Neuronal stem cell (in vitro differentiated cells): ENCODE measurements around the gene HMX3.
A peak's percentile ranks its signal among the peaks of the same experiment; 100 is the strongest.

Experiments used
- DNase-seq: peaks from one replicate; pipeline ENCODE4 v3.0.0-alpha.2; 2013; ENCODE audit warnings: low spot score
- H2AFZ ChIP-seq: one replicate; pipeline ENCODE4 v1.6.1; 2013; ENCODE audit warnings: mild to moderate bottlenecking, low read length, inconsistent platforms
- H2AK5ac ChIP-seq: 2 replicates; pipeline ENCODE4 v1.6.1; 2013; ENCODE audit warnings: low read depth, mild to moderate bottlenecking, inconsistent platforms, low read length, moderate library complexity, mixed read lengths
- H2BK120ac ChIP-seq: 2 replicates; pipeline ENCODE4 v1.6.1; 2013; ENCODE audit warnings: low read depth, mild to moderate bottlenecking, inconsistent platforms, low read length, moderate library complexity, mixed read lengths
- H2BK12ac ChIP-seq: one replicate; pipeline ENCODE4 v1.6.1; 2013; ENCODE audit warnings: low read length, inconsistent platforms
- H2BK15ac ChIP-seq: 2 replicates; pipeline ENCODE4 v1.6.1; 2013; ENCODE audit warnings: mild to moderate bottlenecking, low read length, inconsistent platforms, mixed read lengths
- H2BK5ac ChIP-seq: one replicate; pipeline ENCODE4 v1.6.1; 2013; ENCODE audit warnings: inconsistent platforms, mild to moderate bottlenecking, low read length, moderate library complexity
- H3K14ac ChIP-seq: one replicate; pipeline ENCODE4 v1.6.1; 2013; ENCODE audit warnings: low read length, inconsistent platforms
- H3K18ac ChIP-seq: 2 replicates; pipeline ENCODE4 v1.6.1; 2013; ENCODE audit warnings: low read length, inconsistent platforms
- H3K23ac ChIP-seq: 2 replicates; pipeline ENCODE4 v1.6.1; 2013; ENCODE audit warnings: low read depth, mild to moderate bottlenecking, mixed read lengths, low read length, inconsistent platforms; ENCODE audit not compliant: poor library complexity
- H3K27ac ChIP-seq: replicated peaks from 3 replicates; pipeline ENCODE4 v1.5.1; 2013; ENCODE audit warnings: low read length, inconsistent platforms
- H3K27me3 ChIP-seq, 3 experiments: 2 replicates each; pipeline ENCODE4 v1.6.1; 2013; ENCODE audit warnings: low read length in 3 of 3, mild to moderate bottlenecking in 2 of 3, inconsistent platforms in 1 of 3, low read depth in 1 of 3, mixed read lengths in 1 of 3, moderate library complexity in 1 of 3; ENCODE audit not compliant: control insufficient read depth in 3 of 3, insufficient read depth in 3 of 3
- H3K36me3 ChIP-seq, 2 donors: replicated peaks in 1 of 2; 2 replicates each; pipeline ENCODE4 v1.6.1; 2013; ENCODE audit warnings: low read length in 2 of 2; ENCODE audit not compliant: control insufficient read depth in 2 of 2, insufficient read depth in 2 of 2
- H3K4ac ChIP-seq: 2 replicates; pipeline ENCODE4 v1.6.1; 2013; ENCODE audit warnings: inconsistent platforms, mild to moderate bottlenecking, low read length, moderate library complexity
- H3K4me1 ChIP-seq, 2 donors: 1 replicate in 1 of 2; 2 replicates in 1 of 2; pipeline ENCODE4 v1.6.1; 2013; ENCODE audit warnings: low read length in 2 of 2, low read depth in 1 of 2; ENCODE audit not compliant: control insufficient read depth in 2 of 2, insufficient read depth in 1 of 2
- H3K4me2 ChIP-seq: one replicate; pipeline ENCODE4 v1.6.1; 2013; ENCODE audit warnings: mild to moderate bottlenecking, low read length, inconsistent platforms; ENCODE audit not compliant: insufficient read depth, poor library complexity, severe bottlenecking
- H3K4me3 ChIP-seq, 2 donors: 2 replicates each; pipeline ENCODE4 v1.5.1; 2013; ENCODE audit warnings: low read length in 2 of 2, mild to moderate bottlenecking in 2 of 2, inconsistent platforms in 1 of 2, moderate library complexity in 1 of 2
- H3K79me1 ChIP-seq: one replicate; pipeline ENCODE4 v1.6.1; 2013; ENCODE audit warnings: low read depth, mild to moderate bottlenecking, inconsistent platforms, low read length, moderate library complexity
- H3K9ac ChIP-seq: one replicate; pipeline ENCODE4 v1.6.1; 2013; ENCODE audit warnings: mild to moderate bottlenecking, low read depth, low read length, inconsistent platforms; ENCODE audit not compliant: poor library complexity
- H3K9me3 ChIP-seq, 2 donors: replicated peaks in 1 of 2; 2 replicates each; pipeline versions ENCODE3 to v1.6.1; 2013; ENCODE audit warnings: low read length in 2 of 2, mild to moderate bottlenecking in 2 of 2, inconsistent platforms in 1 of 2, low read depth in 1 of 2, mixed read lengths in 1 of 2, moderate library complexity in 1 of 2; ENCODE audit not compliant: control insufficient read depth in 2 of 2, insufficient read depth in 1 of 2
- H4K8ac ChIP-seq: one replicate; pipeline ENCODE4 v1.6.1; 2013; ENCODE audit warnings: low read depth, mild to moderate bottlenecking, inconsistent platforms, low read length, moderate library complexity
- H4K91ac ChIP-seq: one replicate; pipeline ENCODE4 v1.6.1; 2013; ENCODE audit warnings: low read length, low read depth, mild to moderate bottlenecking, inconsistent platforms; ENCODE audit not compliant: poor library complexity
- WGBS, 2 donors: extraction: QIAGEN DNeasy Blood & Tissue Kit; methylation state at CpG; one replicate each; pipeline ENCODE4 v1.1.7; 2013; ENCODE audit warnings: missing lambda C conversion rate in 2 of 2, mixed read lengths in 1 of 2; ENCODE audit not compliant: insufficient read length in 2 of 2, insufficient replicate concordance in 1 of 2; ENCODE audit errors: extremely low coverage in 2 of 2; 5-methylcytosine and 5-hydroxymethylcytosine counted together

The HMX3 gene

GRCh38 chr10:123149568-123150270 lies 13.9 kb downstream of the HMX3 start:
- peak overlapping the region; percentile 50 for H2BK15ac ChIP-seq
- H3K4me3 ChIP-seq, result peak overlapping the region; percentile 45 to 74
- no peak overlapping the region for H3K9ac ChIP-seq
- H2BK5ac ChIP-seq, result no peak overlapping the region
- no CpG with 5 or more reads among the region's 76 CpGs for WGBS, 2 donors
- H3K27me3 ChIP-seq, result peaks cover 58 to 88% (median 80%) of the 10 kb centered on the region in 3 experiments
- H4K8ac ChIP-seq, result no peak overlapping the region
- peak overlapping the region; percentile 44 for H3K23ac ChIP-seq
- H3K79me1 ChIP-seq, result peaks cover 5% of the 10 kb centered on the region
- no peak overlapping the region for H3K4ac ChIP-seq
- peaks cover 11 to 14% of the 10 kb centered on the region in 2 donors for H3K4me1 ChIP-seq
- H2AK5ac ChIP-seq, result peak overlapping the region; percentile 50
- no peak overlapping the region for H3K27ac ChIP-seq
- H3K14ac ChIP-seq, result no peak overlapping the region
- peak overlapping the region; percentile 99 for H2AFZ ChIP-seq
- peak overlapping the region; percentile 97 for H3K4me2 ChIP-seq
- peaks cover 0 to 2% of the 10 kb centered on the region in 2 donors for H3K9me3 ChIP-seq
- H2BK120ac ChIP-seq, result no peak overlapping the region
- H3K18ac ChIP-seq, result peak overlapping the region; percentile 94
- DNase-seq, result peak; percentile 43
- H2BK12ac ChIP-seq, result no peak overlapping the region
- no peak overlapping the region for H4K91ac ChIP-seq
- H3K36me3 ChIP-seq, result no peaks in the 10 kb centered on the region

- Histone ChIP-seq H3K14ac (no peak overlapping the region), H2BK120ac (no peak overlapping the region), H2BK12ac (no peak overlapping the region), H2AK5ac (no peak overlapping the region), H3K27ac (no peak overlapping the region), H2BK15ac (peak overlapping the region; percentile 50), H3K4me3 (peak overlapping the region; percentile 45 to 66), H3K23ac (peak overlapping the region; percentile 10), H3K4ac (no peak overlapping the region), H3K9ac (no peak overlapping the region), H2AFZ (peak overlapping the region; percentile 99), H3K4me1 (peaks cover 11 to 18% of the 10 kb centered on the region in 2 donors), H3K36me3 (peaks cover 0 to 7% of the 10 kb centered on the region in 2 donors), H4K91ac (no peak overlapping the region), H4K8ac (no peak overlapping the region), H3K79me1 (peaks cover 7% of the 10 kb centered on the region), H2BK5ac (no peak overlapping the region), H3K9me3 (peaks cover 0 to 2% of the 10 kb centered on the region in 2 donors), H3K18ac (peak overlapping the region; percentile 19), H3K27me3 (peaks cover 51 to 81% (median 73%) of the 10 kb centered on the region in 3 experiments), H3K4me2 (peak overlapping the region; percentile 97)
- no CpG with 5 or more reads among the region's 34 CpGs for WGBS, 2 donors
- no peak for DNase-seq
These were observed 14.7 kb downstream of the HMX3 start for GRCh38 chr10:123150271-123150985.

- peaks cover 12 to 15% of the 10 kb centered on the region in 2 donors for H3K4me1 ChIP-seq
- no peak overlapping the region for H2AK5ac ChIP-seq
- peak overlapping the region; percentile 50 for H2BK15ac ChIP-seq
- no peak overlapping the region for H2BK120ac ChIP-seq
- H2BK5ac ChIP-seq, result no peak overlapping the region
- H3K79me1 ChIP-seq, result peaks cover 7% of the 10 kb centered on the region
- no peak overlapping the region for H3K27ac ChIP-seq
- peaks cover 0 to 2% of the 10 kb centered on the region in 2 donors for H3K9me3 ChIP-seq
- H4K91ac ChIP-seq, result no peak overlapping the region
- peak overlapping the region; percentile 62 for H3K18ac ChIP-seq
- peak overlapping the region; percentile 10 for H3K23ac ChIP-seq
- peak overlapping the region; percentile 76 for H3K4me2 ChIP-seq
- H2AFZ ChIP-seq, result peak overlapping the region; percentile 97
- H3K14ac ChIP-seq, result no peak overlapping the region
- H4K8ac ChIP-seq, result no peak overlapping the region
- H3K4me3 ChIP-seq, result peak overlapping the region; percentile 40 to 66
- H2BK12ac ChIP-seq, result no peak overlapping the region
- peak; percentile 62 for DNase-seq
- no peak overlapping the region for H3K4ac ChIP-seq
- no CpG with 5 or more reads among the region's 56 CpGs for WGBS, 2 donors
- peaks cover 44 to 74% (median 66%) of the 10 kb centered on the region in 3 experiments for H3K27me3 ChIP-seq
- peak overlapping the region; percentile 63 for H3K9ac ChIP-seq
- H3K36me3 ChIP-seq, result peaks cover 2 to 14% of the 10 kb centered on the region in 2 donors
These were observed 15.4 kb downstream of the HMX3 start for GRCh38 chr10:123150986-123151736.
